Right renal cortex interstitium (tissue), 3 donors: Measurements from ENCODE around the gene SHKBP1. TPM values are rescaled to one million over a fixed set of nuclear protein-coding genes. Genes with fewer than 3 reads are reported as not detected.

ENCODE experiments used
- DNase-seq, 3 donors: peaks; one replicate each; pipeline ENCODE4 v3.0.0-alpha.2; 2013; ENCODE audit warnings: low read depth in 3 of 3, low spot score in 2 of 3
- polyA plus RNA-seq, 3 donors: library from polyadenylated mRNA; unstranded; fragments of 120-200 nt; gene quantifications; one replicate each; pipeline ENCODE4 v1.2.1, GENCODE V29; 2013; ENCODE audit not compliant: insufficient read length in 3 of 3

SHKBP1 gene
- polyA plus RNA-seq, 3 donors, result 31.2 to 43.4 (median 40.5) TPM

- DNase-seq, result no peak
These were observed 51.0 kb downstream of the SHKBP1 start for GRCh38 chr19:40627486-40628279.

GRCh38 chr19:40629346-40629745, 52.7 kb downstream of the SHKBP1 start:
- no peak for DNase-seq

DNA sequence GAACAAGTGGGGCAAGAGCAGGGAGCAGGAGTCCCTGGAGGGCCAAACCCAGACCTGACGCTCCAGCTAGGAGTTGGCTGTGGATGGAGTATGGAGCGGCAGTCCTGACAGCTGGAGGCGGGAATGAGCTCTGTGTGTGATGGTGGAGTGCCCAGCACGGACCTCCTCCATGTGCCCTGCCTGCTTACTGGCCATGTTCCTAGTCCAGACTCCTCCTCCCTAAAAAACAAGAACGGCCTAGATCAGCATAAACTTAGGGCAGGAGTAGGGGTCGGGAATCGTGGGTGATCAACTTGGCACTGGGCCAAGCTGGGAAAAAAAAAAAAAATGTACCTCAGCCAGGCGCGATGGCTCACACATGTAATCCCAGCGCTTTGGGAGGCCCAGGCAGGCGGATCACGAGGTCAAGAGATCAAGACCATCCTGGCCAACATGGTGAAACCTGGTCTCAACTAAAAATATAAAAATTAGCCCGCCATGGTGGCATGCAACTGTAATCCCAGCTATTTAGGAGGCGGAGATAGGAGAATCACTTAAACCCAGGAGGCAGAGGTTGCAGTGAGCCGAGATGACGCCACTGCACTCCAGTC, 54.0 kb downstream of the SHKBP1 start:
- DNase-seq, result no peak

DNA sequence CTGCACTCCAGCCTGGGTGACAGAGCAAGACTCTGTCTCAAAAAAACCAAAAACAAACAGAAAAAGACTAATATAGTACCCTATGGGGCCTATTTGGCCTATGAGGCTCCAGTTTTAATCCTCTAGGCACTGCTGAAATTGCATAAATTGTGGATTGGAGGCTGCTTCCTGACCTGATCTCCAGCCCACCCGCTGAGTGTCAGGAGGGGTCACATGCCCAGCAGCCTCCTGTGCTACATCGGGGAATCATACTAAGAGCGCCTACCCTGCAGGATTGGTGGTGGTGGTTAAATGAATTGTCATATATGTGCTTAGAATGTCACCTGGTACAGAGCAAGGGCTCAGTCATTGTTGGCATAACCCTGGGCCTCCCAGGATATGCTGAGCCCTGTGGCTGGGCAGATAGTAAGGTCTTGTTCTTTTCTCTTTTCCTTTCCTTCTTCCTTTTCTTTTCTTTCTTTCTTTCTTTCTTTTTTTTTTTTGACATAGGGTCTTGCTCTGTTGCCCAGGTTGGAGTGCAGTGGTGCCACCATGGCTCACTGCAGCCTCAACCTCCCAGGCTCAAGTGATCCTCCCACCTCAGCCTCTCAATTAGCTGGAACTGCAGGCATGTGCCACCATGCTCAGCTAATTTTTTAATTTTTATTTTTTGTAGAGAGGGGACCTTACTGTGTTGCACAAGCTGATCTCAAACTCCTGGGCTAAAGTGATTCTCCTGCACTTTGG, 55.8 kb downstream of the SHKBP1 start:
- no peak for DNase-seq

DNA sequence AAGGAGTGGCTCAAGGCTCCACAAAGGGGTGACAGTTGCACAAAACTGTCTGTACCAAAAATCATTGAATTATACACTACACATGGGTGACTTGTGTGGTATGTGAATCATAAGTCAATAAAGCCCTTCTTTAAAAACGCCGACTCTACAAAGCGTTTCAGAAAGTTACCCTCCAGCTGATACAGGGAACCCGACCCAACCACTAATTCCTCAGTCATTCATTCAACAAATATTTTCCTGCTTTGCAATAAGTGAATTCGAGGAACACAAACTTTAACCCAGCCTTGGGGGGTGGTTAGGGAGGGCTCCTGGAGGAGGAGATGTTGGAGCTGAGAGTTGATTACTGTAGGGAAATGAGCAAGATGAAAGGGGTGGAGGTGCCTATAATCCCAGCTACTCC, 56.5 kb downstream of the SHKBP1 start:
- DNase-seq, result no peak

DNA sequence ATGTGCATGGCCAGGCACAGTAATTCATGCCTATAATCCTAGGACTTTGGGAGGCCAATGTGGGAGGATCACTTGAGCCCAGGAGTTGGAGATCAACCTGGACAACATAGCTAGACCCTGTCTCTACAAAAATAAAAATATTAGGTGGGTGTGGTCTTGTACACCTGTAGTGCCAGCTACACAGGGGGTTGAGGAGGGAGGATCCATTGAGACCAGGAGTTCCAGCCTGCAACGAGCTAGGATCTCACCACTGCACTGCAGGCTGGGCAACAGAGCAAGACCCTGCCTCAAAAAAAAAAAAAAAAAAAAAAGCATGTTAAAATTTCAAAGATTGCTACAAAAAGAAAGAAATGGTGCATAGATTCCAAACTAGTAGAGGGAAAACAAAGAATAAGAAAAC, 61.7 kb downstream of the SHKBP1 start:
- no peak for DNase-seq

DNA sequence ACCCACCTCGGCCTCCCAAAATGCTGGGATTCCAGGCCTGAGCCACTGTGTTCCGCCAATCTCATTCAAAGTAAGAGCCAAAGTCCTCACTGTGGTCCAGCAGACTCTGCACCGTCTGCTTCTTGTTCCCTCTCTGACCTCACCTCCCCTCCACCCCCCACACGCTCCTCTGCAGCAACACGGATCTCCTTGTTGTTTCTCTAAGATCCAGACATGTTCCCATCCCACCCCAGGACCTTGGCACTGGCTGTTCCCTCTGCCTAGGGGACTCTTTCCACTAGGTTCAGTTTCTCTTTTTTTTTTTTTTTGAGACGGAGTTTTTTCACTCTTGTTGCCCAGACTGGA, 62.9 kb downstream of the SHKBP1 start:
- no peak for DNase-seq

GRCh38 chr19:40640744-40641143, 64.1 kb downstream of the SHKBP1 start:
- no peak for DNase-seq

Other genes with a start within 250 kb of the SHKBP1 start
- 1 to 10 TPM; 8.4 to 9.4 (median 9.4) TPM for gene C19orf47, start 228.5 kb upstream of the SHKBP1 start, polyA plus RNA-seq
- gene PLD3, start 228.2 kb upstream of the SHKBP1 start, polyA plus RNA-seq, result 100 to 1,000 TPM; 187 to 224 (median 209) TPM
- under 1 TPM; 0.04 to 0.16 (median 0.07) TPM for gene HIPK4, start 186.7 kb upstream of the SHKBP1 start, polyA plus RNA-seq
- gene PRX, start 163.5 kb upstream of the SHKBP1 start, polyA plus RNA-seq, result 10 to 100 TPM; 10.6 to 11.9 (median 11.1) TPM
- 1 to 10 TPM; 6.7 to 8.6 (median 7.4) TPM for gene SERTAD1, start 150.9 kb upstream of the SHKBP1 start, polyA plus RNA-seq
- gene SERTAD3, start 132.5 kb upstream of the SHKBP1 start, polyA plus RNA-seq, result 10 to 100 TPM; 34.1 to 40.8 (median 37.5) TPM
- 10 to 100 TPM; 38.2 to 44.1 (median 39.8) TPM for gene BLVRB, start 111.1 kb upstream of the SHKBP1 start, polyA plus RNA-seq
- gene SPTBN4, start 109.9 kb upstream of the SHKBP1 start, polyA plus RNA-seq, result 1 to 10 TPM in 2 of 3 donors, under 1 TPM in 1; 0.65 to 1.8 (median 1.4) TPM
- gene LTBP4, start 24.5 kb downstream of the SHKBP1 start, polyA plus RNA-seq, result 100 to 1,000 TPM; 146 to 189 (median 159) TPM
- gene NUMBL, start 113.8 kb downstream of the SHKBP1 start, polyA plus RNA-seq, result 1 to 10 TPM; 8.0 to 9.5 (median 8.6) TPM
- gene COQ8B, start 140.0 kb downstream of the SHKBP1 start, polyA plus RNA-seq, result 10 to 100 TPM; 30.3 to 32.6 (median 30.9) TPM
- 10 to 100 TPM; 13.3 to 15.5 (median 13.5) TPM for gene ITPKC, start 140.2 kb downstream of the SHKBP1 start, polyA plus RNA-seq
- gene ACTMAP, start 173.6 kb downstream of the SHKBP1 start, polyA plus RNA-seq, result 10 to 100 TPM; 13.6 to 14.0 (median 13.6) TPM
- gene SNRPA, start 174.3 kb downstream of the SHKBP1 start, polyA plus RNA-seq, result 100 to 1,000 TPM in 2 of 3 donors, 10 to 100 TPM in 1; 95.6 to 114 (median 103) TPM
- gene MIA, start 198.6 kb downstream of the SHKBP1 start, polyA plus RNA-seq, result 1 to 10 TPM in 1 of 3 donors, under 1 TPM in 2; 0.31 to 1.6 (median 0.69) TPM
- 1 to 10 TPM; 7.5 to 9.0 (median 8.8) TPM for gene RAB4B, start 201.4 kb downstream of the SHKBP1 start, polyA plus RNA-seq
- gene EGLN2, start 222.3 kb downstream of the SHKBP1 start, polyA plus RNA-seq, result 10 to 100 TPM; 61.8 to 66.8 (median 63.3) TPM